ENCODE measurements around the gene ARMC6.
A peak's percentile ranks its signal among the peaks of the same experiment; 100 is the strongest.

Gene ARMC6

GRCh38 chr19:18998276-18998675 lies 35.1 kb upstream of the ARMC6 start:
- no peak for TF ChIP-seq CTCF (IDR thresholded peaks at IDR 0.05; ENCODE audit: control insufficient read depth, extremely low read depth, insufficient read depth)
- no peak for DNase-seq (ENCODE audit: low read depth)
- no peak overlapping the region for H3K4me3 ChIP-seq (ENCODE audit: low read depth, low read length)

DNA sequence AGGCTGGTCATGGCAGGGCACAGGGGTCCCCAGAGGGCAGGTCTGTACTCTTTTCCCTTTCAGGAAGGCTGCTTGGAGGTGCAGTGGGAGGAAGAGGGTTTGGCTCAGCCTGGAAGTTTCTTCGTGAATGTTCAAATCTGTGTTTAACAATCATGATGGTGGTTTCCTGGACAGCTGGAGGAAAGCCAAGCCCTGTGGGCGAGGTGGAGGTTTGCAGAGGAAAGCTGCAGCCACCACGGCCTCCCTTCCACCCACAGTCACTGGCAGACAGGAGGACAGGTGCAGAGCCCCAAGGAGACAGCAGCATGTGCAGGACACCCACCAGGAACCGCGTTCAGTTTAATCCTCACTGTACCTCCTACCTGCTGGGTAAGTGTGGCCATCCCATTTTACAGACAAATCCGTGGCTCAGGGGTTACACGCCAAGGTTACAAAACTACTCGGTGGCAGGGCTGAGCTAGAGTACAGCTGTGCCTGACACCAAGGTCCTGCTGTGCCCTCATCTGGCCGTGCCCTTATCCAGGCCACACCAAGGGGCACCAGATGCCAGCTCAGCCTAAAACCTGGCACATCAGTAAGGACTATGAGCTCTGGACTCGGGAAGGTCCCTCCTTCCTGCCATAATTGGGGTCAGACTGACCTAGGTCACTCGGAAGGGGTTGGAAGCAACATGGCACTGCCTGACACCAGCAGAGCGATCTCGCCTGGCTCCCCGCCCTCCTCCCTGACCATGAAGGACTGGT lies 34.2 kb upstream of the ARMC6 start:
- no peak overlapping the region for H3K4me3 ChIP-seq (ENCODE audit: low read depth, low read length)
- TF ChIP-seq CTCF (IDR thresholded peaks at IDR 0.05; ENCODE audit: control insufficient read depth, extremely low read depth, insufficient read depth): no peak
- no peak for DNase-seq (ENCODE audit: low read depth)

DNA sequence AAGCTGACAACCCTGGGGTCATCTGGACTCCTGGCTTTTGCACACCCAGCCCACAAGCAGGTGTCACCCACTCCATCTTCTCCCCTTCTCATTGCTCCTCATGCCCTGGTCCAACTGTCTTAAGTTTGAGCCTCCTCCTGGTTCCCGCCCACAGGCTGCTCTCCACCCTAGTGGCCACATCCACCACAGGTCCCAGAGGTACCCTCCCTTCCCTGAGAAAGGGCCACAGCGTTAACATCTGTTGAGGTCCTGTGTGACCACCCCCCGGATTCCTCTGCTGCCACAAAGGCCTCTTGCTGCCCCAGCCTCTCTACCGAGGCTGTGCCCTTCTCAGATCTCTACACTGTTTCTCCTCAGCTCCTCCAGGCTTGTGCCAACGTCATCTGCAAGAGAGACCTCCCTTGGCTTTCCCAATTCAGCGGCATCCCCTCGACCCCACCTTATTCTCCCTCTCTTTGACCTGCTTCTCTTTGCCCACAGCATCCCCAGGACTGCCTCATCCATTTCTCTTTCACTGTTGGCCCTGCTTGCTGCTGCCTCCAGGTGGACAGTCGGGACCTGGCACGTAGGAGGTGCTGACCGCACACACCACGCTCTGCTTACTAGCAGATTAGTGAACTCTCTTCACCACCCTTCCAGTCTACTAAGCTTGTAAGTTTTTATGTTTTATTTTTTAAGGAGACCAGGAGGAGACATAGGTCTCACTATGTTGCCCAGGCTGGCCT lies 33.3 kb upstream of the ARMC6 start:
- no peak for DNase-seq (ENCODE audit: low read depth)
- TF ChIP-seq CTCF (IDR thresholded peaks at IDR 0.05; ENCODE audit: control insufficient read depth, extremely low read depth, insufficient read depth): peak; percentile 41
- H3K4me3 ChIP-seq (ENCODE audit: low read depth, low read length): no peak overlapping the region

DNA sequence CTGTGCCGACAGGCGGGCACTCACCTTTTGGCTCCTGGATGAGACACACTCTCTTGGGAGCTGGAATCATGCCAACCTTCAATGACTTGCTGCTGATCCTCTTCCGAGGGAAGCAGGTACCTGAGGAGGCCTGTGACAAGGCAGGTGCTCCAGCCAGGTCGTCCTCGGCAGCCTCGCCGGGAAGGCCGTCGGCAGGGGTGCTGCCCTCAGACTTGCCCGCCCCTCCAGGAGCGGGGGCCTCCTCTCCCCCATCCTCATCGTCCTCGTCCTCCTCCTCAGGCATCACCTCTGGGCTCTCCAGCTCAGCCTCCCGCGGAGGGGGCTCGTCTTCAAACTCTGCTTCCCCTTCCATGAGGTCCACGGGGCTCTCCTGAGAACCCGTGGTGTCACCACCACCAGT lies 29.3 kb upstream of the ARMC6 start:
- DNase-seq (ENCODE audit: low read depth): no peak
- H3K4me3 ChIP-seq (ENCODE audit: low read depth, low read length): no peak overlapping the region
- TF ChIP-seq CTCF (IDR thresholded peaks at IDR 0.05; ENCODE audit: control insufficient read depth, extremely low read depth, insufficient read depth): no peak

- no peak for DNase-seq (ENCODE audit: low read depth)
- no peak overlapping the region for H3K4me3 ChIP-seq (ENCODE audit: low read depth, low read length)
- TF ChIP-seq CTCF (IDR thresholded peaks at IDR 0.05; ENCODE audit: control insufficient read depth, extremely low read depth, insufficient read depth): no peak
Observed at GRCh38 chr19:19006213-19006612, 27.2 kb upstream of the ARMC6 start.

GRCh38 chr19:19009951-19010350 lies 23.5 kb upstream of the ARMC6 start:
- H3K4me3 ChIP-seq (ENCODE audit: low read depth, low read length): no peak overlapping the region
- DNase-seq (ENCODE audit: low read depth): no peak
- TF ChIP-seq CTCF (IDR thresholded peaks at IDR 0.05; ENCODE audit: control insufficient read depth, extremely low read depth, insufficient read depth): no peak
